Stimulated activated CD8-positive, alpha-beta memory T cell treated with anti-CD3 and anti-CD28 coated beads, Interleukin-4, amount 100 ng/mL, for 24 hours (primary cell): Measurements from ENCODE around the gene ABCC10.
"Not testable (repeated sequence)": the region's sequence is repeated elsewhere in the genome, so short reads cannot be mapped to it uniquely, and the experiment has no call there.

Experiments used
- DNase-seq: peaks from one replicate; pipeline ENCODE4 v3.0.0-alpha.2; 2020; ENCODE audit warnings: low read depth

Gene ABCC10

GRCh38 chr6:43496370-43497128 lies 69.2 kb downstream of the ABCC10 start:
- DNase-seq = no peak

- DNase-seq = no peak
These were observed 69.7 kb downstream of the ABCC10 start for GRCh38 chr6:43497129-43497396.

- DNase-seq = no peak
These were observed 70.3 kb downstream of the ABCC10 start for GRCh38 chr6:43497689-43498088.

GRCh38 chr6:43498291-43498690 lies 71.0 kb downstream of the ABCC10 start:
- DNase-seq = not testable (repeated sequence)

- no peak for DNase-seq
These were observed 71.9 kb downstream of the ABCC10 start for GRCh38 chr6:43499028-43499815.
